Ascending aorta (tissue), 2 donors: ENCODE measurements around the gene SEC24D. TPM values are rescaled to one million over a fixed set of nuclear protein-coding genes. Genes with fewer than 3 reads are reported as not detected.

Experiments used
- DNase-seq, 2 donors: peaks; one replicate each; pipeline ENCODE4 v3.0.0-alpha.2; 2019; ENCODE audit warnings: low spot score in 2 of 2
- H3K27ac ChIP-seq, 2 donors: fragments of 200-600 bp; sonication (generic); one replicate each; pipeline ENCODE4 v1.5.1; 2016 to 2017; ENCODE audit warnings: mild to moderate bottlenecking in 1 of 2
- H3K27me3 ChIP-seq: fragments of 200-600 bp; sonication (generic); one replicate; pipeline ENCODE4 v1.5.1; 2017
- H3K36me3 ChIP-seq, 2 donors: fragments of 200-600 bp; sonication (generic); one replicate each; pipeline ENCODE4 v1.5.1; 2016
- H3K4me1 ChIP-seq, 2 donors: fragments of 200-600 bp; sonication (generic); one replicate each; pipeline ENCODE4 v1.5.1; 2016 to 2017; ENCODE audit warnings: mild to moderate bottlenecking in 1 of 2
- H3K4me3 ChIP-seq, 2 donors: fragments of 200-600 bp; sonication (generic); one replicate each; pipeline ENCODE4 v1.5.1; 2016 to 2017; ENCODE audit warnings: mild to moderate bottlenecking in 1 of 2
- H3K9me3 ChIP-seq, 2 donors: fragments of 200-600 bp; sonication (generic); one replicate each; pipeline ENCODE4 v1.5.1; 2016
- CTCF ChIP-seq, 3 experiments: fragments of 200-600 bp in 2 of 3; fragments of 450-650 bp in 1 of 3; sonication (generic) in 2 of 3; IDR thresholded peaks; one replicate each; pipeline ENCODE4 v1.5.1; 2016 to 2019; ENCODE audit warnings: antibody characterized with exemption in 3 of 3, mild to moderate bottlenecking in 1 of 3, moderate library complexity in 1 of 3
- intact Hi-C: fragments of 100-400 bp; cut with DNase I; formaldehyde crosslinking; loops from one replicate; pipeline ENCODE4 v1.15.1; 2023
- total RNA-seq: library from RNA; depleted of rRNA; stranded (reverse); fragments of >200 nt; gene quantifications from one replicate; pipeline ENCODE4 v1.1.0, GENCODE V29; 2016

The SEC24D gene
- total RNA-seq, 1 donor from 2014 or later: 108 TPM

GRCh38 chr4:118721752-118722151 is 114.2 kb downstream of the SEC24D start:
- no peak overlapping the region for H3K4me3 ChIP-seq
- no peak overlapping the region for H3K27ac ChIP-seq
- intact Hi-C loops: no loop called here
- no peak for DNase-seq
- no peaks in the 10 kb centered on the region for H3K4me1 ChIP-seq
- H3K27me3 ChIP-seq: no peaks in the 10 kb centered on the region
- no peak for TF ChIP-seq CTCF (IDR thresholded peaks at IDR 0.05)
- H3K36me3 ChIP-seq: peaks cover 48 to 50% of the 10 kb centered on the region in 2 donors
- H3K9me3 ChIP-seq: no peaks in the 10 kb centered on the region

GRCh38 chr4:118718511-118719170 is 117.3 kb downstream of the SEC24D start:
- Histone ChIP-seq H3K4me3 (no peak overlapping the region), H3K4me1 (no peaks in the 10 kb centered on the region), H3K27ac (no peak overlapping the region), H3K9me3 (no peaks in the 10 kb centered on the region), H3K27me3 (no peaks in the 10 kb centered on the region), H3K36me3 (peaks cover 24 to 25% of the 10 kb centered on the region in 2 donors)
- TF ChIP-seq CTCF (IDR thresholded peaks at IDR 0.05): no peak
- intact Hi-C loops: no loop called here
- no peak for DNase-seq

- Histone ChIP-seq H3K27ac (no peak overlapping the region), H3K4me3 (no peak overlapping the region)
These were observed 119.6 kb downstream of the SEC24D start for GRCh38 chr4:118716304-118716703.

GRCh38 chr4:118714682-118715081 is 121.2 kb downstream of the SEC24D start:
- DNase-seq: no peak
- Histone ChIP-seq H3K4me3 (no peak overlapping the region), H3K27me3 (no peaks in the 10 kb centered on the region), H3K36me3 (peaks cover 14 to 25% of the 10 kb centered on the region in 2 donors), H3K9me3 (no peaks in the 10 kb centered on the region), H3K4me1 (no peaks in the 10 kb centered on the region), H3K27ac (no peak overlapping the region)
- no peak for TF ChIP-seq CTCF (IDR thresholded peaks at IDR 0.05)
- intact Hi-C loops: no loop called here

More at GRCh38 chr4:118716304-118716703, 119.6 kb downstream of the SEC24D start:
- Histone ChIP-seq H3K4me1 (no peaks in the 10 kb centered on the region), H3K27me3 (no peaks in the 10 kb centered on the region), H3K36me3 (peaks cover 11 to 14% of the 10 kb centered on the region in 2 donors), H3K9me3 (no peaks in the 10 kb centered on the region)
- TF ChIP-seq CTCF (IDR thresholded peaks at IDR 0.05): no peak
- DNase-seq: no peak
- intact Hi-C loops: no loop called here

- intact Hi-C loops: no loop called here
- no peaks in the 10 kb centered on the region for H3K27me3 ChIP-seq
- H3K36me3 ChIP-seq: peaks cover 17 to 39% of the 10 kb centered on the region in 2 donors
- H3K4me3 ChIP-seq: no peak overlapping the region
- H3K9me3 ChIP-seq: no peaks in the 10 kb centered on the region
- no peak overlapping the region for H3K27ac ChIP-seq
- no peak for DNase-seq
- TF ChIP-seq CTCF (IDR thresholded peaks at IDR 0.05): no peak
- no peaks in the 10 kb centered on the region for H3K4me1 ChIP-seq
These were observed 123.1 kb downstream of the SEC24D start for GRCh38 chr4:118712872-118713271.
